Stomach (tissue), 9 donors: ENCODE data around the gene THSD4. TPM values are rescaled to one million over a fixed set of nuclear protein-coding genes. Genes with fewer than 3 reads are reported as not detected.
"Not testable (repeated sequence)": the region's sequence is repeated elsewhere in the genome, so short reads cannot be mapped to it uniquely, and the experiment has no call there.

ENCODE experiments used
- DNase-seq, 2 donors: peaks; one replicate each; pipeline versions ENCODE4 v3.0.0 to v3.0.0-alpha.2; 2013 to 2019
- H3K27ac ChIP-seq, 5 donors: fragments of 200-600 bp in 4 of 5; sonication (generic) in 4 of 5; one replicate each; pipeline ENCODE4 v1.5.1; 2013 to 2019; ENCODE audit warnings: mild to moderate bottlenecking in 1 of 5, moderate library complexity in 1 of 5
- H3K27me3 ChIP-seq, 3 donors: fragments of 200-600 bp; sonication (generic); one replicate each; pipeline ENCODE4 v1.5.1; 2017 to 2019; ENCODE audit warnings: mixed run types in 1 of 3
- H3K36me3 ChIP-seq, 4 donors: fragments of 200-600 bp; sonication (generic); 1 replicate in 3 of 4; 2 replicates in 1 of 4; pipeline ENCODE4 v1.5.1; 2016 to 2019
- H3K4me1 ChIP-seq, 4 donors: fragments of 200-600 bp; sonication (generic); one replicate each; pipeline ENCODE4 v1.5.1; 2016 to 2019
- H3K4me3 ChIP-seq, 4 donors: fragments of 200-600 bp; sonication (generic) in 3 of 4; one replicate each; pipeline ENCODE4 v1.5.1; 2016 to 2019; ENCODE audit warnings: mild to moderate bottlenecking in 1 of 4
- H3K9me3 ChIP-seq, 4 donors: fragments of 200-600 bp; sonication (generic); one replicate each; pipeline ENCODE4 v1.5.1; 2016 to 2019
- CTCF ChIP-seq, 7 experiments: fragments of 450-650 bp in 4 of 7; fragments of 200-600 bp in 3 of 7; sonication (generic) in 3 of 7; IDR thresholded peaks; one replicate each; pipeline ENCODE4 v1.5.1; 2016 to 2019; ENCODE audit warnings: antibody characterized with exemption in 7 of 7, control low read depth in 2 of 7, mild to moderate bottlenecking in 1 of 7
- EP300 ChIP-seq: sonication (generic); formaldehyde crosslinking; IDR thresholded peaks from one replicate; pipeline ENCODE4 v1.6.1; 2017; ENCODE audit warnings: antibody characterized with exemption
- POLR2A ChIP-seq, 4 donors: fragments of 450-650 bp; IDR thresholded peaks; one replicate each; pipeline ENCODE4 v1.6.1; 2016; ENCODE audit warnings: antibody characterized with exemption in 4 of 4, control low read depth in 2 of 4, mild to moderate bottlenecking in 1 of 4, moderate library complexity in 1 of 4
- POLR2AphosphoS5 ChIP-seq, 3 donors: sonication (generic); formaldehyde crosslinking; IDR thresholded peaks; one replicate each; pipeline ENCODE4 v1.6.1; 2016; ENCODE audit warnings: antibody characterized with exemption in 3 of 3
- WGBS, 5 donors: extraction: QIAGEN DNeasy Blood & Tissue Kit in 3 of 5; methylation state at CpG; one replicate each; pipeline versions ENCODE4 v1.1.5 to v1.1.7; 2013 to 2018; 5-methylcytosine and 5-hydroxymethylcytosine counted together
- intact Hi-C: fragments of 100-400 bp; cut with DNase I; formaldehyde crosslinking; loops from one replicate; pipeline ENCODE4 v1.15.1; 2023; ENCODE audit warnings: low total_unique reads
- polyA plus RNA-seq, 3 donors: library from polyadenylated mRNA; stranded (reverse); fragments of 200-250 nt; gene quantifications; one replicate each; pipeline ENCODE4 v1.2.3, GENCODE V29; 2013
- total RNA-seq, 5 donors: library from RNA; depleted of rRNA; stranded (reverse); fragments of >200 nt; gene quantifications; one replicate each; pipeline versions ENCODE4 v1.1.0 to v1.2.3, GENCODE V29; 2014 to 2016
- donor health status: healthy with polysubstance abuse.
- donor health status: Bipolar disorder and iron deficiency.
- donor health status: healthy.

Gene THSD4
- total and polyA plus RNA-seq, 8 donors: 1.8 to 79.4 (median 22.0) TPM

GRCh38 chr15:71396536-71397125, 281.4 kb downstream of the THSD4 start:
- intact Hi-C loops: no loop called here
- Histone ChIP-seq H3K36me3 (no peaks in the 10 kb centered on the region), H3K27ac (no peak overlapping the region), H3K4me1 (peaks cover 0 to 23% (median 4%) of the 10 kb centered on the region in 4 donors), H3K4me3 (no peak overlapping the region), H3K27me3 (no peaks in the 10 kb centered on the region), H3K9me3 (no peaks in the 10 kb centered on the region)
- 68 to 81% (median 80%) methylated on average over 8 of the region's 8 CpGs for WGBS, 5 donors
- DNase-seq: no peak
- TF ChIP-seq EP300: no peak

GRCh38 chr15:71397377-71397776, 282.1 kb downstream of the THSD4 start:
- DNase-seq: peak in 1 of 2 donors; percentile 49

GRCh38 chr15:71400294-71400693, 285.0 kb downstream of the THSD4 start:
- no peaks in the 10 kb centered on the region for H3K27me3 ChIP-seq
- no peaks in the 10 kb centered on the region for H3K36me3 ChIP-seq
- H3K4me3 ChIP-seq: no peak overlapping the region
- 46 to 75% (median 62%) methylated on average over 3 of the region's 3 CpGs for whole genome bisulfite sequencing, 5 donors
- DNase-seq: peak in 1 of 2 donors; percentile 59
- TF ChIP-seq CTCF (IDR thresholded peaks at IDR 0.05): no peak
- no peak for TF ChIP-seq POLR2A (IDR thresholded peaks at IDR 0.05)
- TF ChIP-seq POLR2AphosphoS5 (IDR thresholded peaks at IDR 0.05): no peak
- no peak for TF ChIP-seq EP300
- H3K27ac ChIP-seq: peak overlapping the region in 2 of 5 donors; percentile 11 to 32
- peaks cover 0 to 23% (median 4%) of the 10 kb centered on the region in 4 donors for H3K4me1 ChIP-seq
- intact Hi-C loops: no loop called here
- H3K9me3 ChIP-seq: no peaks in the 10 kb centered on the region

More at GRCh38 chr15:71397377-71397776, 282.1 kb downstream of the THSD4 start:
- Histone ChIP-seq H3K4me1 (peaks cover 0 to 23% (median 4%) of the 10 kb centered on the region in 4 donors), H3K27me3 (no peaks in the 10 kb centered on the region), H3K9me3 (no peaks in the 10 kb centered on the region), H3K36me3 (no peaks in the 10 kb centered on the region), H3K27ac (no peak overlapping the region), H3K4me3 (no peak overlapping the region)
- 66 to 85% (median 71%) methylated on average over 2 of the region's 2 CpGs for WGBS, 5 donors
- no peak for TF ChIP-seq POLR2AphosphoS5 (IDR thresholded peaks at IDR 0.05)
- no peak for TF ChIP-seq EP300
- TF ChIP-seq POLR2A (IDR thresholded peaks at IDR 0.05): no peak
- no peak for TF ChIP-seq CTCF (IDR thresholded peaks at IDR 0.05)
- intact Hi-C loops: no loop called here

GRCh38 chr15:71401728-71402127, 286.5 kb downstream of the THSD4 start:
- H3K9me3 ChIP-seq, H3K36me3 ChIP-seq, intact Hi-C loops, H3K27ac ChIP-seq, H3K4me3 ChIP-seq, H3K27me3 ChIP-seq, DNase-seq: not testable (repeated sequence)
- peaks cover 0 to 20% (median 4%) of the 10 kb centered on the region in 4 donors for H3K4me1 ChIP-seq
- WGBS, 5 donors: 91 to 98% (median 95%) methylated on average over 3 of the region's 3 CpGs

- no peak for DNase-seq
- no peak overlapping the region for H3K4me3 ChIP-seq
- peaks cover 9 to 51% (median 26%) of the 10 kb centered on the region in 4 donors for H3K4me1 ChIP-seq
- H3K27ac ChIP-seq: peak overlapping the region in 1 of 5 donors; percentile 34
- WGBS, 5 donors: 35 to 54% (median 48%) methylated on average over 1 of the region's 1 CpG
- no peaks in the 10 kb centered on the region for H3K9me3 ChIP-seq
- TF ChIP-seq POLR2A (IDR thresholded peaks at IDR 0.05) (no peak), POLR2AphosphoS5 (IDR thresholded peaks at IDR 0.05) (no peak), CTCF (IDR thresholded peaks at IDR 0.05) (no peak), EP300 (no peak)
- intact Hi-C loops: no loop called here
- H3K36me3 ChIP-seq: no peaks in the 10 kb centered on the region
- no peaks in the 10 kb centered on the region for H3K27me3 ChIP-seq
These were observed 294.3 kb downstream of the THSD4 start for GRCh38 chr15:71409541-71409940.
